ENCODE data around the gene POLR3C.

The POLR3C gene

GRCh38 chr1:145893306-145894055, 69.5 kb downstream of the POLR3C start:
- Histone ChIP-seq H3K27me3 (ENCODE audit: insufficient read depth, low read length) (0 out of 2 replicates have a peak, but pooled peaks cover 4% of the 10 kb centered on the region), H3K27ac (ENCODE audit: low read length) (no peak overlapping the region), H3K36me3 (ENCODE audit: insufficient read depth, low read depth, low read length) (no peaks in the 10 kb centered on the region), H3K9ac (ENCODE audit: low read depth, low read length) (no peak overlapping the region), H3K4me1 (ENCODE audit: insufficient read depth, low read length) (peaks cover 4% of the 10 kb centered on the region; the same call in 1 of the 2 replicates), H3K9me3 (ENCODE audit: insufficient read depth, low read depth, low read length) (no peaks in the 10 kb centered on the region), H3K4me3 (ENCODE audit: low read length) (no peak overlapping the region)
